HG03025 (cell line): ENCODE data around the gene FZD2.

Source experiments
- ATAC-seq: cut with Tn5 transposase; IDR thresholded peaks from one replicate; pipeline ENCODE4 v1.9.1; 2021; ENCODE audit warnings: mild to moderate bottlenecking, moderate library complexity; ENCODE audit not compliant: unreplicated experiment, low FRiP score

Gene FZD2

GRCh38 chr17:44604768-44605485, 47.6 kb downstream of the FZD2 start:
- no peak for ATAC-seq

GRCh38 chr17:44606658-44607057, 49.4 kb downstream of the FZD2 start:
- ATAC-seq: no peak

GRCh38 chr17:44607836-44608690, 50.8 kb downstream of the FZD2 start:
- no peak for ATAC-seq

GRCh38 chr17:44608727-44609435, 51.6 kb downstream of the FZD2 start:
- no peak for ATAC-seq

- ATAC-seq: no peak
Measured at GRCh38 chr17:44610331-44610730, 53.0 kb downstream of the FZD2 start.
